Measurements from ENCODE around the gene PCNX1. TPM values are rescaled to one million over a fixed set of nuclear protein-coding genes. Genes with fewer than 3 reads are reported as not detected.
"Not testable (repeated sequence)": the region's sequence is repeated elsewhere in the genome, so short reads cannot be mapped to it uniquely, and the experiment has no call there.

Gene PCNX1
- total and polyA plus RNA-seq, 12 donors = 4.5 to 66.6 (median 47.7) TPM

GRCh38 chr14:71121711-71122110 lies 214.5 kb downstream of the PCNX1 start:
- Histone ChIP-seq H3K4me3 (no peak overlapping the region), H3K27ac (no peak overlapping the region)
- no peak for TF ChIP-seq CTCF (IDR thresholded peaks at IDR 0.05)

GRCh38 chr14:71122866-71123565 lies 215.8 kb downstream of the PCNX1 start:
- ATAC-seq = no peak
- Histone ChIP-seq H3K27ac (no peak overlapping the region), H3K36me3 (peaks cover 0 to 7% (median 0%) of the 10 kb centered on the region in 9 donors), H3K4me3 (no peak overlapping the region), H3K27me3 (no peaks in the 10 kb centered on the region), H3K4me1 (no peaks in the 10 kb centered on the region), H3K9me3 (peaks cover 0 to 10% (median 0%) of the 10 kb centered on the region in 11 donors)
- 57 to 81% methylated on average over 2 of the region's 2 CpGs for WGBS, 2 donors
- intact Hi-C loops (cut with DNase I) = no loop called here
- no peak for DNase-seq
- TF ChIP-seq CTCF (IDR thresholded peaks at IDR 0.05) = no peak

More at GRCh38 chr14:71121711-71122110, 214.5 kb downstream of the PCNX1 start:
- Histone ChIP-seq H3K4me1 (no peaks in the 10 kb centered on the region), H3K9me3 (peaks cover 0 to 10% (median 0%) of the 10 kb centered on the region in 11 donors), H3K36me3 (peaks cover 0 to 10% (median 0%) of the 10 kb centered on the region in 9 donors), H3K27me3 (no peaks in the 10 kb centered on the region)
- DNase-seq (no peak), ATAC-seq (peak in 2 of 8 donors; percentile 47 to 57)
- WGBS, 2 donors = 93 to 95% methylated on average over 5 of the region's 5 CpGs
- intact Hi-C loops (cut with DNase I) = no loop called here

GRCh38 chr14:71123579-71124135 lies 216.4 kb downstream of the PCNX1 start:
- Histone ChIP-seq H3K9me3 (peaks cover 0 to 10% (median 0%) of the 10 kb centered on the region in 11 donors), H3K27ac (no peak overlapping the region), H3K4me1 (no peaks in the 10 kb centered on the region), H3K36me3 (peaks cover 0 to 1% (median 0%) of the 10 kb centered on the region in 9 donors), H3K27me3 (no peaks in the 10 kb centered on the region), H3K4me3 (no peak overlapping the region)
- no peak for DNase-seq
- TF ChIP-seq CTCF (IDR thresholded peaks at IDR 0.05) = no peak
- intact Hi-C loops (cut with DNase I) = no loop called here
- ATAC-seq = no peak
- WGBS, 2 donors = 98% methylated on average over 4 of the region's 4 CpGs

- Histone ChIP-seq H3K27ac (peak overlapping the region in 2 of 10 donors; percentile 7 to 64), H3K4me1 (peaks cover 0 to 16% (median 7%) of the 10 kb centered on the region in 9 donors)
- H3K9me3 ChIP-seq, ATAC-seq, H3K27me3 ChIP-seq, H3K4me3 ChIP-seq, DNase-seq, H3K36me3 ChIP-seq: not testable (repeated sequence)
- 93 to 94% methylated on average over 9 of the region's 9 CpGs for WGBS, 2 donors
- intact Hi-C loops (cut with DNase I) = loop anchor here in 2 of 10 donors (10.0 kb wide), 1 partner anchor 725 kb away; no protein-coding TSS in a partner anchor
These were observed 222.6 kb downstream of the PCNX1 start for GRCh38 chr14:71129716-71130490.
